GM12878 (cell line): ENCODE measurements around the gene NCAPH2. TPM values are rescaled to one million over a fixed set of nuclear protein-coding genes. Genes with fewer than 3 reads are reported as not detected.
A peak's percentile ranks its signal among the peaks of the same experiment; 100 is the strongest.

ENCODE experiments used
- ATAC-seq: fragments of 200-7000 bp; cut with Tn5 transposase; 3 replicates; pipeline ENCODE4 v1.9.1; 2020; ENCODE audit warnings: mild to moderate bottlenecking, moderate library complexity
- BruUV-seq: library from RNA; stranded (reverse); fragments of 400-500 nt; replicated peaks from 2 replicates; lab custom pipeline; 2021; lab: Mats Ljungman, UMichigan
- CTCF ChIA-PET: fragments of 300-600 bp; sonication (Branson Sonifier 250); formaldehyde crosslinking; extraction: SDS; loops from one replicate; lab custom pipeline; 2021; ENCODE audit warnings: inconsistent platforms; lab: Yijun Ruan, JAX
- POLR2A ChIA-PET: fragments of 350-600 bp; formaldehyde crosslinking; extraction: SDS; loops from one replicate; lab custom pipeline; 2021; ENCODE audit warnings: inconsistent platforms; lab: Charles Lee
- RAD21 ChIA-PET: fragments of 300-600 bp; sonication (Branson Sonifier 250); formaldehyde crosslinking; loops from one replicate; lab custom pipeline; 2023; ENCODE audit warnings: antibody characterized with exemption; ENCODE audit not compliant: unreplicated experiment; lab: Charles Lee
- SMC1A ChIA-PET: fragments of 300-600 bp; sonication (Branson Sonifier 250); formaldehyde crosslinking; loops from one replicate; lab custom pipeline; 2023; ENCODE audit not compliant: unreplicated experiment, uncharacterized antibody; lab: Charles Lee
- DNase-seq: peaks from one replicate; pipeline ENCODE4 v3.0.0-alpha.2; 2011; ENCODE audit warnings: low read depth, low spot score
- FAIRE-seq: peaks from 3 replicates; lab custom pipeline; 2011; peaks lifted over from hg19 to GRCh38; lab: Jason Lieb, UNC
- H2AFZ ChIP-seq: 2 replicates; pipeline ENCODE4 v1.6.0; 2011; ENCODE audit warnings: low read depth, low read length, control low read depth; ENCODE audit not compliant: control insufficient read depth
- H3K27ac ChIP-seq: 2 replicates; pipeline ENCODE4 v1.5.1; 2011; ENCODE audit warnings: control low read depth; ENCODE audit not compliant: control insufficient read depth, insufficient read depth
- H3K27me3 ChIP-seq, 2 experiments: replicated peaks in 1 of 2; 2 replicates each; pipeline versions ENCODE4 v1.6.0 to v1.6.1; 2011; ENCODE audit warnings: low read length in 1 of 2; ENCODE audit not compliant: control insufficient read depth in 2 of 2, insufficient read depth in 2 of 2
- H3K36me3 ChIP-seq, 2 experiments: 2 replicates each; pipeline ENCODE4 v1.5.1; 2011; ENCODE audit warnings: low read length in 1 of 2; ENCODE audit not compliant: control insufficient read depth in 2 of 2, insufficient read depth in 2 of 2
- H3K4me1 ChIP-seq: 2 replicates; pipeline ENCODE4 v1.6.1; 2011; ENCODE audit warnings: mild to moderate bottlenecking, low read length, moderate library complexity, mixed read lengths; ENCODE audit not compliant: control insufficient read depth, insufficient read depth
- H3K4me2 ChIP-seq: 2 replicates; pipeline ENCODE4 v1.6.0; 2011; ENCODE audit warnings: control low read depth; ENCODE audit not compliant: control insufficient read depth, insufficient read depth
- H3K4me3 ChIP-seq: fragments of 200-600 bp; sonication (generic); 2 replicates; pipeline ENCODE4 v1.5.1; 2016
- H3K79me2 ChIP-seq: 2 replicates; pipeline ENCODE4 v1.6.0; 2011; ENCODE audit warnings: low read length; ENCODE audit not compliant: control insufficient read depth, insufficient read depth
- H3K9ac ChIP-seq: 2 replicates; pipeline ENCODE4 v1.8.0; 2011; ENCODE audit warnings: low read length, control low read depth, mixed read lengths; ENCODE audit not compliant: control insufficient read depth, insufficient read depth
- H3K9me3 ChIP-seq: replicated peaks from 3 replicates; pipeline ENCODE4 v1.5.1; 2011; ENCODE audit warnings: mild to moderate bottlenecking, low read length; ENCODE audit not compliant: control insufficient read depth, insufficient read depth
- H4K20me1 ChIP-seq: 2 replicates; pipeline ENCODE4 v1.6.0; 2011; ENCODE audit not compliant: control insufficient read depth, insufficient read depth
- ATF3 ChIP-seq: IDR thresholded peaks from 2 replicates; pipeline ENCODE4 v1.6.1; 2011; ENCODE audit warnings: low read depth, mild to moderate bottlenecking, low read length, moderate library complexity, borderline replicate concordance; ENCODE audit errors: extremely low read depth
- CBX5 ChIP-seq: sonication (generic); IDR thresholded peaks from 2 replicates; pipeline ENCODE4 v1.6.1; 2016; ENCODE audit warnings: low read depth, moderate library complexity, mild to moderate bottlenecking, inconsistent platforms
- CHD1 ChIP-seq: IDR thresholded peaks from 2 replicates; pipeline ENCODE4 v1.6.1; 2012; ENCODE audit warnings: low read depth, low read length, improper control_type of control experiment
- E2F4 ChIP-seq: IDR thresholded peaks from 2 replicates; pipeline ENCODE4 v1.6.1; 2012; ENCODE audit warnings: low read depth, low read length, improper control_type of control experiment
- EZH2 ChIP-seq: IDR thresholded peaks from 2 replicates; pipeline ENCODE4 v1.6.1; 2012; ENCODE audit warnings: low read depth, mild to moderate bottlenecking, control low read depth, inconsistent platforms, low read length, borderline replicate concordance; ENCODE audit not compliant: control insufficient read depth
- FOXM1 ChIP-seq: IDR thresholded peaks from 2 replicates; pipeline ENCODE4 v1.6.1; 2012; ENCODE audit warnings: low read depth, mild to moderate bottlenecking, inconsistent platforms, low read length, moderate library complexity
- IKZF1 ChIP-seq: fragments of 450-650 bp; conservative IDR thresholded peaks from 2 replicates; pipeline ENCODE4 v1.6.1; 2017; ENCODE audit warnings: antibody characterized with exemption, mild to moderate bottlenecking
- IRF4 ChIP-seq: IDR thresholded peaks from 2 replicates; pipeline ENCODE4 v1.6.1; 2011; ENCODE audit warnings: low read depth, low read length
- MEF2A ChIP-seq: IDR thresholded peaks from 2 replicates; pipeline ENCODE4 v1.6.1; 2011; ENCODE audit warnings: low read depth, mild to moderate bottlenecking, low read length, moderate library complexity; ENCODE audit not compliant: insufficient read depth
- NR2F1 ChIP-seq: fragments of 450-650 bp; conservative IDR thresholded peaks from 2 replicates; pipeline ENCODE4 v1.6.1; 2017; ENCODE audit warnings: mild to moderate bottlenecking
- POLR2AphosphoS2 ChIP-seq: IDR thresholded peaks from 2 replicates; pipeline ENCODE4 v1.6.1; 2011; ENCODE audit warnings: low read depth, mild to moderate bottlenecking, low read length, improper control_type of control experiment, moderate library complexity
- POLR2AphosphoS5 ChIP-seq: IDR thresholded peaks from 2 replicates; pipeline ENCODE4 v1.6.1; 2011; ENCODE audit warnings: mild to moderate bottlenecking, low read length, inconsistent platforms
- POU2F2 ChIP-seq: IDR thresholded peaks from 3 replicates; pipeline ENCODE4 v1.6.1; 2011; ENCODE audit warnings: low read depth, mild to moderate bottlenecking, low read length, borderline replicate concordance
- SMAD1 ChIP-seq: fragments of 450-650 bp; IDR thresholded peaks from 2 replicates; pipeline ENCODE4 v1.6.1; 2018; ENCODE audit warnings: mild to moderate bottlenecking, low read depth; ENCODE audit not compliant: partially characterized antibody
- TCF12 ChIP-seq: IDR thresholded peaks from 2 replicates; pipeline ENCODE4 v1.6.1; 2011; ENCODE audit warnings: low read depth, mild to moderate bottlenecking, low read length
- ZBTB11 ChIP-seq: fragments of 450-650 bp; formaldehyde crosslinking; IDR thresholded peaks from 2 replicates; pipeline ENCODE4 v1.5.0; 2022; ENCODE audit warnings: mild to moderate bottlenecking, missing genetic modification characterization
- WGBS: methylation state at CpG from one replicate; pipeline ENCODE4 v1.1.6; 2016; ENCODE audit warnings: low lambda C conversion rate; ENCODE audit not compliant: insufficient replicate concordance, insufficient coverage; ENCODE audit errors: missing lambda C conversion rate; 5-methylcytosine and 5-hydroxymethylcytosine counted together
- in situ Hi-C: fragments of 300-500 bp; cut with MboI; formaldehyde crosslinking; loops from 9 replicates; pipeline ENCODE4 v1.14.3; 2018; ENCODE audit warnings: mixed read lengths
- intact Hi-C: fragments of 100-400 bp; cut with micrococcal nuclease; formaldehyde crosslinking; loops from one replicate; pipeline ENCODE4 v1.14.2; 2022; ENCODE audit not compliant: unreplicated experiment
- polyA plus RNA-seq, 11 experiments: library from polyadenylated mRNA; depleted of rRNA in 4 of 11; unstranded in 6 of 11; stranded (reverse) in 5 of 11; fragments of >200 nt; fragmentation: Nextera tagmentation in 4 of 11; fragmentation: Illumina TruSeq in 1 of 11; extraction: Ambion mirVana in 4 of 11; extraction: Trizol in 1 of 11; gene quantifications; 1 replicate in 1 of 11; 2 replicates in 10 of 11; pipeline versions ENCODE4 v1.2.1 to v1.2.3, GENCODE V29; 2011 to 2016; ENCODE audit warnings: inconsistent platforms in 2 of 11, missing spikeins in 2 of 11, low read depth in 1 of 11
- total RNA-seq, 4 experiments: library from RNA; depleted of rRNA in 3 of 4; stranded (reverse); fragments of >200 nt in 3 of 4; fragmentation: Illumina TruSeq in 1 of 4; extraction: Trizol in 1 of 4; gene quantifications; 2 replicates each; pipeline versions ENCODE4 v1.2.1 to v1.2.3, GENCODE V29; 2013 to 2021

The NCAPH2 gene
- total and polyA plus RNA-seq, 10 of the 15 experiments (the other 5 are each of a cell fraction or from before 2014, with no cell fraction given): 5.0 to 110 (median 59.9) TPM

- TF ChIP-seq NR2F1 (peak; percentile 79), IRF4 (no peak), CHD1 (no peak; the same call in 1 of the 2 replicates)
- TF ChIP-seq, all 136 proteins: peak for 20
Measured at GRCh38 chr22:50531546-50531961, 23.5 kb downstream of the NCAPH2 start (continued).

GRCh38 chr22:50531962-50532674 is 24.1 kb downstream of the NCAPH2 start:
- Histone ChIP-seq H4K20me1 (no peaks in the 10 kb centered on the region), H3K36me3 (no peaks in the 10 kb centered on the region; a peak in 3 of 4 replicates), H3K4me2 (peak overlapping the region; percentile 71), H3K9me3 (no peaks in the 10 kb centered on the region), H3K9ac (peak overlapping the region; percentile 100), H2AFZ (no peak overlapping the region), H3K27ac (peak overlapping the region; percentile 100), H3K4me3 (peak overlapping the region; percentile 78), H3K27me3 (no peaks in the 10 kb centered on the region), H3K79me2 (peaks cover 54% of the 10 kb centered on the region), H3K4me1 (peaks cover 44% of the 10 kb centered on the region)
- DNase-seq (no peak), FAIRE-seq (no peak), ATAC-seq (peak; percentile 2)
- CTCF ChIA-PET: interaction anchor here (1.6 kb wide), 1 partner anchor 89 kb away, joined by 6 read pairs; no protein-coding TSS in a partner anchor
- SMC1A ChIA-PET: interaction anchor here (1.1 to 2.4 kb wide), 3 partner anchors 10 to 89 kb away, joined by 4 to 18 read pairs (median 5); partner anchors contain the start of gene NCAPH2
- RAD21 ChIA-PET: interaction anchor here (0.5 to 1.8 kb wide), 6 partner anchors 9 to 89 kb away, joined by 3 to 4 read pairs (median 3); partner anchors contain the start of genes LMF2, NCAPH2 and SYCE3
- in situ Hi-C loops (loop anchor here (10.0 kb wide), 1 partner anchor 567 kb away; the partner anchor contains the start of gene PIM3), intact Hi-C loops (no loop called here)
- 0% methylated on average over 47 of the region's 56 CpGs for whole genome bisulfite sequencing
- POLR2A ChIA-PET: interaction anchor here (1.6 to 4.2 kb wide), 5 partner anchors 9 to 226 kb away, joined by 3 to 61 read pairs (median 8); partner anchors contain the start of genes LMF2, NCAPH2 and SYCE3
- BruUV-seq: TSS peak; percentile 29
- no peak for TF ChIP-seq ATF3
- TF ChIP-seq FOXM1: no peak
- peak; percentile 46 for TF ChIP-seq IKZF1
- TF ChIP-seq POLR2AphosphoS2: peak; percentile 16; the same call in 1 of the 2 replicates
- TF ChIP-seq MEF2A: no peak
- peak; percentile 56 for TF ChIP-seq SMAD1
- no peak for TF ChIP-seq EZH2
- peak; percentile 64; the same call in 2 of the 3 replicates for TF ChIP-seq POU2F2
- TF ChIP-seq TCF12: no peak
- peak; percentile 14; the same call in 1 of the 2 replicates for TF ChIP-seq POLR2AphosphoS5
- 0 out of 2 replicates have a peak, but pooled peaks have one; percentile 6 for TF ChIP-seq ZBTB11
- no peak for TF ChIP-seq E2F4
- TF ChIP-seq CBX5: no peak
